Thoracic aorta (tissue), 2 donors: ENCODE measurements around the gene TACC2. TPM values are rescaled to one million over a fixed set of nuclear protein-coding genes. Genes with fewer than 3 reads are reported as not detected.
A peak's percentile ranks its signal among the peaks of the same experiment; 100 is the strongest.

Experiments used
- ATAC-seq: fragments of 150-250 bp; one replicate; pipeline ENCODE4 v1.8.0; 2017; ENCODE audit warnings: low read depth; ENCODE audit not compliant: insufficient number of reproducible peaks, low FRiP score
- DNase-seq: peaks from one replicate; pipeline ENCODE4 v3.0.0-alpha.2; 2020; ENCODE audit warnings: low spot score
- H3K27ac ChIP-seq, 2 donors: fragments of 200-600 bp; sonication (generic); 1 replicate in 1 of 2; 2 replicates in 1 of 2; pipeline ENCODE4 v1.5.1; 2016; ENCODE audit warnings: mild to moderate bottlenecking in 2 of 2, moderate library complexity in 2 of 2
- H3K27me3 ChIP-seq: fragments of 200-600 bp; sonication (generic); replicated peaks from 2 replicates; pipeline ENCODE4 v1.6.0; 2016; ENCODE audit warnings: mild to moderate bottlenecking; ENCODE audit not compliant: insufficient read depth
- H3K36me3 ChIP-seq: fragments of 200-600 bp; sonication (generic); one replicate; pipeline ENCODE4 v1.5.1; 2016
- H3K4me1 ChIP-seq, 2 donors: fragments of 200-600 bp; sonication (generic); 1 replicate in 1 of 2; 2 replicates in 1 of 2; pipeline versions ENCODE4 v1.5.1 to v1.6.0; 2016; ENCODE audit warnings: low read depth in 2 of 2, mild to moderate bottlenecking in 1 of 2; ENCODE audit not compliant: control insufficient read depth in 1 of 2
- H3K4me3 ChIP-seq: fragments of 200-600 bp; sonication (generic); 2 replicates; pipeline ENCODE4 v1.5.1; 2016; ENCODE audit warnings: mild to moderate bottlenecking
- H3K9me3 ChIP-seq: fragments of 200-600 bp; sonication (generic); 2 replicates; pipeline ENCODE4 v1.5.1; 2016
- total RNA-seq, 2 donors: library from RNA; depleted of rRNA; stranded (reverse); fragments of >200 nt; gene quantifications; one replicate each; pipeline versions ENCODE4 v1.1.0 to v1.2.3, GENCODE V29; 2016
- TF ChIP-seq, protein P1 (sequence below): fragments of 200-600 bp; sonication (generic); IDR thresholded peaks from one replicate; pipeline ENCODE4 v1.5.1; 2019; ENCODE audit warnings: antibody characterized with exemption

Gene TACC2
- total RNA-seq, 2 donors from 2014 or later: 52.1 to 71.0 TPM

DNA sequence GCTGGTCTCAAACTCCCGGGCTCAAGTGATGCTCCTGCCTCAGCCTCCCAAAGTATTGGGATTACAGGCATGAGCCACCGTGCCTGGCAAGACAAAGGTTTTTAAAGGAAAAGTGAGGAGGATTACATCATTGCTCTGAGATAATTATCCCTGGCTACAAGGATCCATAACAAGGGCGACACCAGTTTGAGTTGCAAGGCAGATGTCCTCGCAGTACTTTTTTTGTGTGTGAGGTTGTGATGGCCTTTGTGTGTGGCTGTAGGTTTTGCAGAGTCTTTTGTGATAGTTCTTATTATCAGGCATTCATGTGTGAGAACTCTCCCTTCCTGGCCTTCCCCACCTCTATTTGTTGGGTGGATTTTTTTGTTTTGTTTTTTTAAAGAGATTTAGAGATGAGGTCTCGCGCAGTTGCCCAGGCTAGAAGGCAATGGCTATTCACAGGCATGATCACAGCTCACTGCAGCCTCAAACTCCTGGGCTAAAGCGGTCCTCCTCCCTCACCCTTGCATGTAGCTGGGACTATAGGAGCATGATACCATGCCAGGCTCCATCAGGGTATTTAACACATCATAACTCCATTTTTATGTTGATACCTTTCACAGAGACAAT lies 292.2 kb downstream of the TACC2 start:
- TF ChIP-seq, protein P1, sequence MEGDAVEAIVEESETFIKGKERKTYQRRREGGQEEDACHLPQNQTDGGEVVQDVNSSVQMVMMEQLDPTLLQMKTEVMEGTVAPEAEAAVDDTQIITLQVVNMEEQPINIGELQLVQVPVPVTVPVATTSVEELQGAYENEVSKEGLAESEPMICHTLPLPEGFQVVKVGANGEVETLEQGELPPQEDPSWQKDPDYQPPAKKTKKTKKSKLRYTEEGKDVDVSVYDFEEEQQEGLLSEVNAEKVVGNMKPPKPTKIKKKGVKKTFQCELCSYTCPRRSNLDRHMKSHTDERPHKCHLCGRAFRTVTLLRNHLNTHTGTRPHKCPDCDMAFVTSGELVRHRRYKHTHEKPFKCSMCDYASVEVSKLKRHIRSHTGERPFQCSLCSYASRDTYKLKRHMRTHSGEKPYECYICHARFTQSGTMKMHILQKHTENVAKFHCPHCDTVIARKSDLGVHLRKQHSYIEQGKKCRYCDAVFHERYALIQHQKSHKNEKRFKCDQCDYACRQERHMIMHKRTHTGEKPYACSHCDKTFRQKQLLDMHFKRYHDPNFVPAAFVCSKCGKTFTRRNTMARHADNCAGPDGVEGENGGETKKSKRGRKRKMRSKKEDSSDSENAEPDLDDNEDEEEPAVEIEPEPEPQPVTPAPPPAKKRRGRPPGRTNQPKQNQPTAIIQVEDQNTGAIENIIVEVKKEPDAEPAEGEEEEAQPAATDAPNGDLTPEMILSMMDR: no peak
- H3K36me3 ChIP-seq: no peaks in the 10 kb centered on the region
- ATAC-seq: no peak
- H3K9me3 ChIP-seq: no peaks in the 10 kb centered on the region
- H3K27ac ChIP-seq: peak overlapping the region; percentile 74 to 77
- peaks cover 3 to 17% of the 10 kb centered on the region in 2 donors for H3K4me1 ChIP-seq
- DNase-seq: no peak
- H3K27me3 ChIP-seq: no peaks in the 10 kb centered on the region
- no peak overlapping the region for H3K4me3 ChIP-seq

- TF ChIP-seq, protein P1: no peak
- no peak overlapping the region for H3K4me3 ChIP-seq
- peaks cover 3 to 21% of the 10 kb centered on the region in 2 donors for H3K4me1 ChIP-seq
- ATAC-seq (no peak), DNase-seq (no peak)
- no peaks in the 10 kb centered on the region for H3K27me3 ChIP-seq
- H3K36me3 ChIP-seq: no peaks in the 10 kb centered on the region
- H3K27ac ChIP-seq: peak overlapping the region; percentile 74 to 77
- H3K9me3 ChIP-seq: no peaks in the 10 kb centered on the region
Observed at GRCh38 chr10:122281751-122282150, 292.8 kb downstream of the TACC2 start.

- peak overlapping the region; percentile 7 for H3K4me3 ChIP-seq
- TF ChIP-seq, protein P1: no peak
- DNase-seq: peak; percentile 41
- peak overlapping the region; percentile 74 to 77 for H3K27ac ChIP-seq
- H3K36me3 ChIP-seq: no peaks in the 10 kb centered on the region
- peak; percentile 50 for ATAC-seq
- no peaks in the 10 kb centered on the region for H3K9me3 ChIP-seq
- no peaks in the 10 kb centered on the region for H3K27me3 ChIP-seq
- peaks cover 5 to 26% of the 10 kb centered on the region in 2 donors for H3K4me1 ChIP-seq
Observed at GRCh38 chr10:122282253-122282671, 293.3 kb downstream of the TACC2 start.

- no peak for DNase-seq
- ATAC-seq: no peak
- Histone ChIP-seq H3K4me3 (no peak overlapping the region), H3K27ac (peak overlapping the region; percentile 74 to 77), H3K36me3 (no peaks in the 10 kb centered on the region), H3K9me3 (no peaks in the 10 kb centered on the region), H3K27me3 (no peaks in the 10 kb centered on the region), H3K4me1 (peaks cover 11 to 33% of the 10 kb centered on the region in 2 donors)
- TF ChIP-seq, protein P1: no peak
Observed at GRCh38 chr10:122282909-122283308, 293.9 kb downstream of the TACC2 start.

DNA sequence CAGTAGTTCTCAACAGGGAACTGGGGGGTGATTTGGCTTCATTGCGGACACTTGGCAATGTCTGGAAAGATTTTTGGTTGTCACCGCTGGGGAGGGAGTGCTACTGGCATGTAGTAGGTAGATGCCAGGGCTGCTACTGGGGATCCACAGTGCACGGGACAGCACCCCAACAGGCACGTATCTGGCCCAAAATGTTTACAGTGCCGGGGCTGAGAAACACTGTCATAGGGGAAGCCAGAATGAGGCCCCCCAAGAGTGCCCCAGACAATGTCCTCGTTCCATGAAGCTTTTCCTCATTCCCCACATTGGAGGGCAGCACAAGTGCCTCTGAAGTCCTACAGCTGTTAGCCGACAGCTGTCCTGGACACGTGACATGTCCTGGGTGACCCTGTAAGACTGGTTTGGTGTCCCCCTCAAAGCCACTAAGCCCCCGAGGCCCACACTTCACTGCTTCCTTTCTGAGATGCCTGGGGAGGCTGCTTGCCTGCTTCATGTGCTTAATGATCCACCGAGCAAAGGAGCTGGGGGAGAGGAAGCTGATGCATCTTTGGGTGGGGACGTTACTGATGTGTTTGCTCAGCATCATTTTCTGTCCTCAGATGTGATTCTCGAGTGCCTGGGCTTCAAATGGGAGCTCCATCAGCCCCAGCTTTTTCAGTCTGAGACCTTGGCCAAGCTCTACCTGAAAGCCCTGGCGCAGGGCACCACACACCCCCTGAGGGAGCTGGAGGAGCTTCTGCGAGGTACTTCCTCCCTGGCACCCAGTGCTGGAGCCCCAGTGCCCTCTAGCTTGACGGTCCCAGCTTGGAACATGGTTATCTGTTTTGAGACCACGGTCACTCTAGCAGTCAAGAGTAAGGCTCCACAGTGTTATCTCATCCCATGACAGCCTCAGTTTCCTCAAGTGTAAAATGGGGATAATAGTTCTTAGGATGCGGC lies 296.8 kb downstream of the TACC2 start:
- DNase-seq: no peak
- peak overlapping the region; percentile 74 to 82 for H3K27ac ChIP-seq

More for the DNA sequence above, 296.8 kb downstream of the TACC2 start:
- TF ChIP-seq, protein P1: no peak
- no peaks in the 10 kb centered on the region for H3K9me3 ChIP-seq
- no peaks in the 10 kb centered on the region for H3K36me3 ChIP-seq
- no peak for ATAC-seq
- no peak overlapping the region for H3K4me3 ChIP-seq
- no peaks in the 10 kb centered on the region for H3K27me3 ChIP-seq
- peaks cover 15 to 42% of the 10 kb centered on the region in 2 donors for H3K4me1 ChIP-seq
